Tibial artery (tissue), 4 donors: ENCODE measurements around the gene ADI1.

Experiments used
- DNase-seq, 2 donors: peaks; one replicate each; pipeline ENCODE4 v3.0.0-alpha.2; 2019
- H3K27ac ChIP-seq, 2 donors: fragments of 200-600 bp; sonication (generic) in 1 of 2; 1 replicate in 1 of 2; 2 replicates in 1 of 2; pipeline ENCODE4 v1.5.1; 2018 to 2019; ENCODE audit warnings: mild to moderate bottlenecking in 1 of 2
- H3K27me3 ChIP-seq, 2 donors: fragments of 200-600 bp; sonication (generic) in 1 of 2; one replicate each; pipeline versions ENCODE4 v1.5.1 to v1.6.0; 2016 to 2019
- H3K36me3 ChIP-seq, 3 donors: fragments of 200-600 bp; sonication (generic) in 2 of 3; one replicate each; pipeline ENCODE4 v1.5.1; 2016 to 2019; ENCODE audit warnings: mild to moderate bottlenecking in 2 of 3
- H3K4me1 ChIP-seq, 4 donors: fragments of 200-600 bp; sonication (generic) in 2 of 4; 1 replicate in 3 of 4; 2 replicates in 1 of 4; pipeline ENCODE4 v1.5.1; 2016 to 2019
- H3K4me3 ChIP-seq, 2 donors: fragments of 200-600 bp; sonication (generic) in 1 of 2; 1 replicate in 1 of 2; 2 replicates in 1 of 2; pipeline ENCODE4 v1.5.1; 2018 to 2019; ENCODE audit warnings: mild to moderate bottlenecking in 2 of 2
- H3K9me3 ChIP-seq, 3 donors: fragments of 200-600 bp; sonication (generic) in 1 of 3; one replicate each; pipeline ENCODE4 v1.5.1; 2016 to 2019
- CTCF ChIP-seq, 2 experiments: fragments of 200-600 bp in 1 of 2; fragments of 450-650 bp in 1 of 2; IDR thresholded peaks; one replicate each; pipeline ENCODE4 v1.5.1; 2017 to 2019; ENCODE audit warnings: antibody characterized with exemption in 2 of 2, mild to moderate bottlenecking in 1 of 2, moderate library complexity in 1 of 2
- intact Hi-C: fragments of 100-400 bp; cut with DNase I; formaldehyde crosslinking; loops from one replicate; pipeline ENCODE4 v1.15.0; 2023; ENCODE audit warnings: low total_unique reads

The ADI1 gene

GRCh38 chr2:3519255-3520205 lies at the start of gene ADI1:
Gene ADI1 (minus strand): TSS chr2:3519531. CDS start chr2:3519487, 44 bp downstream.
- H3K27ac ChIP-seq, result peak within 1 kb of the TSS; percentile 99
- no peaks in the 10 kb centered on the region for H3K27me3 ChIP-seq
- H3K4me3 ChIP-seq, result peak within 1 kb of the TSS; percentile 91 to 92
- no peaks in the 10 kb centered on the region for H3K36me3 ChIP-seq
- H3K9me3 ChIP-seq, result no peaks in the 10 kb centered on the region
- peaks cover 0 to 52% (median 33%) of the 10 kb centered on the region in 4 donors for H3K4me1 ChIP-seq
- no peak for TF ChIP-seq CTCF (IDR thresholded peaks at IDR 0.05)
- intact Hi-C loops, result loop anchor here (5.0 kb wide), 1 partner anchor 38 kb away; the partner anchor contains the start of gene RNASEH1
- peak; percentile 87 to 93 for DNase-seq

GRCh38 chr2:3566806-3567205 lies 47.5 kb upstream of the ADI1 start:
- Histone ChIP-seq H3K4me3 (no peak overlapping the region), H3K4me1 (no peaks in the 10 kb centered on the region), H3K27ac (no peak overlapping the region), H3K36me3 (peaks cover 0 to 4% (median 0%) of the 10 kb centered on the region in 3 donors), H3K27me3 (no peaks in the 10 kb centered on the region), H3K9me3 (no peaks in the 10 kb centered on the region)
- DNase-seq, result no peak
- intact Hi-C loops, result no loop called here
- no peak for TF ChIP-seq CTCF (IDR thresholded peaks at IDR 0.05)

GRCh38 chr2:3565117-3565516 lies 45.8 kb upstream of the ADI1 start:
- intact Hi-C loops, result no loop called here
- no peak overlapping the region for H3K27ac ChIP-seq
- no peak for TF ChIP-seq CTCF (IDR thresholded peaks at IDR 0.05)

GRCh38 chr2:3563521-3563976 lies 44.2 kb upstream of the ADI1 start:
- intact Hi-C loops, result no loop called here
- Histone ChIP-seq H3K9me3 (no peaks in the 10 kb centered on the region), H3K36me3 (peaks cover 0 to 6% (median 0%) of the 10 kb centered on the region in 3 donors), H3K27me3 (no peaks in the 10 kb centered on the region), H3K4me3 (no peak overlapping the region), H3K27ac (no peak overlapping the region), H3K4me1 (peaks cover 0 to 6% (median 3%) of the 10 kb centered on the region in 4 donors)
- no peak for TF ChIP-seq CTCF (IDR thresholded peaks at IDR 0.05)
- DNase-seq, result no peak

More at GRCh38 chr2:3565117-3565516, 45.8 kb upstream of the ADI1 start:
- H3K4me1 ChIP-seq, result no peaks in the 10 kb centered on the region
- H3K9me3 ChIP-seq, result no peaks in the 10 kb centered on the region
- H3K36me3 ChIP-seq, result peaks cover 0 to 6% (median 0%) of the 10 kb centered on the region in 3 donors
- DNase-seq, result no peak
- H3K4me3 ChIP-seq, result no peak overlapping the region
- no peaks in the 10 kb centered on the region for H3K27me3 ChIP-seq

- Histone ChIP-seq H3K27me3 (no peaks in the 10 kb centered on the region), H3K36me3 (peaks cover 20 to 37% (median 27%) of the 10 kb centered on the region in 3 donors), H3K9me3 (no peaks in the 10 kb centered on the region), H3K4me1 (peaks cover 0 to 17% (median 10%) of the 10 kb centered on the region in 4 donors), H3K27ac (peak within 1 kb of the TSS; percentile 87 to 96), H3K4me3 (peak within 1 kb of the TSS; percentile 74 to 98)
- intact Hi-C loops, result loop anchor here (1.0 to 5.0 kb wide), 2 partner anchors 17 to 36 kb away; partner anchors contain the start of gene RPS7
- DNase-seq, result peak; percentile 96 to 98
- TF ChIP-seq CTCF (IDR thresholded peaks at IDR 0.05), result no peak
These were observed 39.1 kb upstream of the ADI1 start, which contains the start of gene RNASEH1 for GRCh38 chr2:3558205-3559014. Gene RNASEH1 (minus strand): TSS chr2:3558333. CDS start chr2:3558260, 73 bp downstream.
